HL-60 (cell line): ENCODE data around the gene TBXAS1.

Source experiments
- DNase-seq, 2 experiments: peaks; one replicate each; pipeline ENCODE4 v3.0.0-alpha.2; 2010 to 2020; ENCODE audit warnings: low read depth in 1 of 2, low spot score in 1 of 2
- H3K27ac ChIP-seq: fragments of 250-450 bp; sonication (Bioruptor Pico); replicated peaks from 2 replicates; pipeline ENCODE4 v1.5.1; 2020; ENCODE audit warnings: mild to moderate bottlenecking, moderate library complexity
- H3K27me3 ChIP-seq: fragments of 250-450 bp; sonication (Bioruptor Pico); 2 replicates; pipeline ENCODE4 v1.5.1; 2021; ENCODE audit warnings: mild to moderate bottlenecking, moderate library complexity; ENCODE audit not compliant: insufficient read depth, poor library complexity, severe bottlenecking
- H3K4me3 ChIP-seq: replicated peaks from 2 replicates; pipeline ENCODE4 v1.5.1; 2011; ENCODE audit warnings: mild to moderate bottlenecking, control low read depth, low read length; ENCODE audit not compliant: insufficient read depth
- CTCF ChIP-seq: IDR thresholded peaks from one replicate; pipeline ENCODE4 v1.5.1; 2011; ENCODE audit warnings: low read length, control low read depth, inconsistent platforms; ENCODE audit not compliant: insufficient read depth
- GABPA ChIP-seq: IDR thresholded peaks from 2 replicates; pipeline ENCODE4 v1.6.1; 2012; ENCODE audit warnings: low read depth
- POLR2AphosphoS5 ChIP-seq: IDR thresholded peaks from 2 replicates; pipeline ENCODE4 v1.6.1; 2012; ENCODE audit warnings: low read depth
- REST ChIP-seq: IDR thresholded peaks from 2 replicates; pipeline ENCODE4 v1.6.1; 2012; ENCODE audit warnings: low read depth; ENCODE audit not compliant: insufficient replicate concordance
- SPI1 ChIP-seq: IDR thresholded peaks from 2 replicates; pipeline ENCODE4 v1.6.1; 2012; ENCODE audit warnings: low read depth, mild to moderate bottlenecking, borderline replicate concordance

The TBXAS1 gene

GRCh38 chr7:140047197-140047596 lies 218.1 kb downstream of the TBXAS1 start:
- no peak for TF ChIP-seq REST
- no peak for TF ChIP-seq CTCF
- no peak for TF ChIP-seq GABPA
- no peak for TF ChIP-seq SPI1
- no peak for TF ChIP-seq POLR2AphosphoS5
- DNase-seq, result no peak
- H3K4me3 ChIP-seq, result no peak overlapping the region
- peaks cover 8% of the 10 kb centered on the region for H3K27me3 ChIP-seq
- no peak overlapping the region for H3K27ac ChIP-seq

DNA sequence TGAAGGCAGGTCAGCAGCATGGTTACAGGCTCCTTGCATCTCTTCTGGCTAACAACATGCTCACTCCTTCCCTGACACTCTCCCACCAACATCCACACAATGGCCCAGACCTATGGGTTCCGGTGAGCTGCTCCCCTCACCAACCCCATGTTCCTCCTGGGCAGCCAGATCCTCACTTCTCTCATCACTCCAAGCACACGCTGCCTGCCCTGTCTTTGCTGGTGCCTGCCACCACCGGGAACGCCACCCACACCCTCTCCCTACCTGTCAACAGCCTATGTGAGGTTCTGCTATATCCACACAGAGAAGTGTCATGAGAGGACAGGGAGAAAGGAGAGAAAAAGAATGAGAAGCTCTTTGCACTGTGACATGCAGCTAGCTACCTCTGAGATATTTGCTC lies 219.1 kb downstream of the TBXAS1 start:
- H3K27ac ChIP-seq, result no peak overlapping the region
- TF ChIP-seq POLR2AphosphoS5 (no peak), REST (no peak), GABPA (no peak)
- H3K4me3 ChIP-seq, result no peak overlapping the region
- H3K27me3 ChIP-seq, result peaks cover 3% of the 10 kb centered on the region
- no peak for DNase-seq

DNA sequence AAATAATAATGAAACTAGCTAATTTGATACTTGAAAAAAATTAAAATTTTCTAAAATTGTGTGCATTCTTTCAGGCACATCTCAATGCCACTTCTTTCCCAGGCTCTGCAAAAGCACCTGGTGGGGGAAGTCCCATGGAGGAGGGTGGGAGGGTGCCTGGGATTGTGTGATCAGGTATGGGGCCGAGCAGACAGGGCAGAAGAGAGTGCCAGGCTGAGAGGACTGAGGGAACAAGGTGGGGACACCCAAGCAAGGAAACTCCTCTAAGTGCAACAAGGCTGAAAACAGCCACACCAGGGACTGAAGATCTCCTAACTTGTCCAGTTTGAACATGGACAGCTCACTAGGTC lies 219.9 kb downstream of the TBXAS1 start:
- Histone ChIP-seq H3K27ac (no peak overlapping the region), H3K4me3 (no peak overlapping the region), H3K27me3 (peaks cover 3% of the 10 kb centered on the region)
- TF ChIP-seq GABPA, result no peak
- TF ChIP-seq SPI1, result no peak
- no peak for TF ChIP-seq POLR2AphosphoS5
- no peak for TF ChIP-seq REST
- TF ChIP-seq CTCF, result no peak
- no peak for DNase-seq
